Hair follicle dermal papilla cell (primary cell): ENCODE results near the gene LRRFIP1. TPM values are rescaled to one million over a fixed set of nuclear protein-coding genes. Genes with fewer than 3 reads are reported as not detected.

ENCODE experiments used
- total RNA-seq: library from RNA; depleted of rRNA; stranded (reverse); fragments of >200 nt; gene quantifications from 2 replicates; pipeline ENCODE4 v1.2.3, GENCODE V29; 2012

LRRFIP1 gene
- total RNA-seq, result 56.5 and 57.0 TPM in 2 replicates

DNA sequence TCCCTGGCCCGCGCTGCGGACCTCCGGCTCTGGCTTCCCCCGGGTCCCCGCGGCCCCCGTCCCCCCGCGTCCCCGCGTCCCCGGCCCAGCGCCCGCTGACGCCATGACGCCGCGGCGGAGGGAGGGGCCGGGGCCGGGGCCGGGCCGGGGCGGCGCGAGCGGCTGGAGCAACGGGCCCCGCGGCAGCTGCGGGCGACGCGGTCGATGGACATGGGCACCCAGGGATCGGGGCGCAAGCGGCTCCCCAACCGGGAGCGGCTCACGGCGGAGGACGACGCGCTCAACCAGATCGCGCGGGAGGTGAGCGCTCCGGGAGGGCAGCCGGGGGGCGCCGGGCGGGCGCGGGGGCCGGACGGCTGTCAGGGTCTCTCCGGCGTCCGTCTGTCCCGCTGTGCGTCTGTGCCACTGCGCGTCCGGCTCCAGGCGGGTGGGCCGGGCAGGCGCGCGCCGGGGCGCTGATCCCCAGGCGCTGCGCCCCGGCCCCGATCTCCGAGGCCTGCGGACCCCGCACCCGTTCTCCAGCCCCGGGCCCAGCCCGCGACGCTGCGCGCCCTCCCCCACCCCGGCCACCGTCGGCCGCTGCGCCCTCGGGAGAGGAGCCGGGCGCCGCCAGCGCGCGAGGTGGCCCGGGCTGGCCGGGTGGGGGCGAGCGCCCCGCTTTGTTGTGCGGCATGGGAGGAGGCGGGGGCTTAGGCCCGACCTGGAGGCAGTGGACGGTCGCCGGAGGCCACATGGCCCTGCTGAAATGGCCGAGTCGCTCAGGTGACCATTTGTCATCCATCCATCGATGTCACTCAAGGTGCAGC, at the start of gene LRRFIP1:
Gene LRRFIP1 (plus strand): TSS at position 147 of the 806 bp plus-strand sequence. CDS start 58 bp downstream, at position 205.

DNA sequence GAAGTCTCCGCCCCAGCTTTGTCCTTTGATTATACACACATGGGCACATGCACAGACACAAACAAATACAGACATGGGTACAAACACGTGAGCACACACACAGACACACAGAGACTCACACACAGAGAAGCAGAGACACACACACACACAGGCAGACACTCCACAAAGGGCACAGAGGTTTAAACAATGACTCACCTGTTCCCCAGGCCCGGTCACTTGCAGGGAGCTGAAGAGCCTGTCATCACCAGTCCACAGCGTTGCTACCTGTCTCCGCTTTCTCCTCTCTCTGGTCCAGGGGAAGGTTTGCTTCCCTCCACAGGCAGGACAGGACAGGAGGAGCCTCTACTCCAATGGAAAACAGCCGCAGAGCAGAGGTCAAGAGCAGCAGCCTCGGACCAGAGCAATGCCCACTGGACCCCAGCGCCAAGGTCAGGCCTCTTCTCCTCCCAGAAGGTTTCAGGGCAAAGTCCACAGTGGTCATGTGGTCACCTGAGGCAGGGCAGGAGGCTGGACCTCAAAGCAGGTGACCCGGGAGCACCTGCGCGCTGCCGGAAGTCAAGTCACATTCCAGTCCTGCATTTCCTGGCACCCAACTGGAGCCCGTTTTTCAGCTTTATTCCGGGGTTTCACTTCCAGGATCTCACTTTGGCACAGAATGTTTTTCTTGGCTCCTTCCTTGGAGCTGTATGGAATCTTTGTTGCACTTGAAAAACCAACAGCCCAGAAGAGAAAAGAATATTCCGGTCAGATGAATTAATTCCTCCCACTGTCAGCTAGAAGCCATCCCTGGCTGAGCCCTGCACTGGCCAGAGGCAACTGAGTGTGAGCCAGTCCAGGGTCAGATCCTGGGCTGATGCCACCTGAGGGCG, 36.9 kb upstream of the LRRFIP1 start, which contains the start of gene RAB17:
Gene RAB17 (minus strand): TSS at position 463 of the 869 bp plus-strand sequence. CDS start 4,580 bp downstream, outside the sequence.

DNA sequence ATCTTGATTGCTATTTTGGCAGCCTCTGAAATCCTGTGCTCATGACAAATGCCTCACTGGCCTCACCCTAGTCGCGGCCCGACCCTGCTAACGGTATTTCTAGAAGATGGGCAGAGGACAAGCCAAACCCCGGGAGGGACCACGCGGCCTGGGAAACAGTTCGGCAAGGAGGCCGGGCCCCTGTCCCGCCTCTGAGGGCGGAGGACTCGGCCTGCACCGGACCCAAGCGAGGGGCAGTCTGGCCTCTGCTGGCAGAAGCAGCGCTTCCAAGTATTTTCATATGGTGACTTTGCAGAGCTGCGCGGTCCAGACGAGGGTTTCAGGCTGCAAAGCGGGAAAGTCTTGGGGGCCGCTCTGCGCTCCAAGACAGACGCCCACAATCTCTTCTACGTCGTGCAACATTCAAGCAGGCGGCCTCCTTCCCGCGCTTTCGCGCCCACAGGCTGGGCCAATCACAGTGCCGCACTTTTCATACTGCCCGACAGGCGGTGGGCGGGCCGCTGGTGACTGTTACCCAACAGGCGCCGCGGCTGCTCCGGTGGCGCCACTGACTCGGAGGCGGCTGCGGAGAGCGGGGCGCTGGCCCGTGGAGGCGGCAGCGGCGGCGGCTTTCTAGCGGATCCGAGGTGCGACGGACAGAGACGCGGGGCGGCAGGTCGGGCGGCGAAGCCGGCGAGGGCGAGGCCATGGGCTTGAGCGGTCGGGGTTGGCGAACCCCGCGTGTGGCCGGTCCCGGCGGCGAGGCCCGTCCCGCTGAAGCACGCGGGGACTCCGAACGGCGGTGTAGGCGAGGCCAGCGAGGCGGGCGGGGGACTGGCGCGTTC, 171.1 kb downstream of the LRRFIP1 start, which contains the start of gene RBM44:
Gene RBM44 (plus strand): TSS at position 544 of the 824 bp plus-strand sequence. CDS start 14,831 bp downstream, outside the sequence.

Other genes starting within 250 kb of the LRRFIP1 start
- 4,331 and 7,373 TPM in 2 replicates for gene COL6A3, start 213.4 kb upstream of the LRRFIP1 start, total RNA-seq
- gene MLPH, start 140.3 kb upstream of the LRRFIP1 start, total RNA-seq, result 13.0 and 14.0 TPM in 2 replicates
- not detected in 2 replicates for gene PRLH, start 61.0 kb upstream of the LRRFIP1 start, total RNA-seq
- not detected in 2 replicates for gene RAB17, start 36.9 kb upstream of the LRRFIP1 start, total RNA-seq
- gene RBM44, start 171.2 kb downstream of the LRRFIP1 start, total RNA-seq, result 0.36 and 0.49 TPM in 2 replicates
- gene RAMP1, start 232.0 kb downstream of the LRRFIP1 start, total RNA-seq, result 0.32 and 0.85 TPM in 2 replicates